Colon (tissue), 2 donors: ENCODE measurements around the gene RAI14.

Experiments
- FAIRE-seq: peaks from 2 replicates; lab custom pipeline; 2012; peaks lifted over from hg19 to GRCh38; lab: Jason Lieb, UNC
- donor health status: control.
- donor health status: control.

Gene RAI14

GRCh38 chr5:34656001-34656699, at the start of gene RAI14:
RAI14 (plus strand) TSS chr5:34656328; CDS start chr5:34686920, 30,592 bp downstream.
- FAIRE-seq, result no peak

GRCh38 chr5:34608368-34608767, 47.8 kb upstream of the RAI14 start:
- FAIRE-seq, result no peak

- FAIRE-seq, result no peak
Measured at GRCh38 chr5:34608859-34609648, 47.1 kb upstream of the RAI14 start.

GRCh38 chr5:34609951-34610441, 46.1 kb upstream of the RAI14 start:
- FAIRE-seq, result no peak

GRCh38 chr5:34610546-34610945, 45.6 kb upstream of the RAI14 start:
- FAIRE-seq, result no peak

- FAIRE-seq, result no peak
Measured at GRCh38 chr5:34611464-34612415, 44.4 kb upstream of the RAI14 start.

- FAIRE-seq, result no peak
Measured at GRCh38 chr5:34616651-34617050, 39.5 kb upstream of the RAI14 start.

- no peak for FAIRE-seq
Measured at GRCh38 chr5:34618371-34619065, 37.6 kb upstream of the RAI14 start.

GRCh38 chr5:34620185-34620584, 35.9 kb upstream of the RAI14 start:
- FAIRE-seq, result no peak

- FAIRE-seq, result no peak
Measured at GRCh38 chr5:34621277-34622097, 34.6 kb upstream of the RAI14 start.

- FAIRE-seq, result no peak
Measured at GRCh38 chr5:34622098-34622400, 34.1 kb upstream of the RAI14 start.

GRCh38 chr5:34624691-34625090, 31.4 kb upstream of the RAI14 start:
- FAIRE-seq, result no peak

- FAIRE-seq, result no peak
Measured at GRCh38 chr5:34625246-34625645, 30.9 kb upstream of the RAI14 start.

GRCh38 chr5:34626036-34626435, 30.1 kb upstream of the RAI14 start:
- FAIRE-seq, result no peak

- no peak for FAIRE-seq
Measured at GRCh38 chr5:34626751-34627150, 29.4 kb upstream of the RAI14 start.

- FAIRE-seq, result no peak
Measured at GRCh38 chr5:34627794-34628193, 28.3 kb upstream of the RAI14 start.

- no peak for FAIRE-seq
Measured at GRCh38 chr5:34628373-34628772, 27.8 kb upstream of the RAI14 start.

GRCh38 chr5:34630596-34630995, 25.5 kb upstream of the RAI14 start:
- FAIRE-seq, result no peak

GRCh38 chr5:34632807-34633422, 23.2 kb upstream of the RAI14 start:
- no peak for FAIRE-seq

GRCh38 chr5:34639852-34640626, 16.1 kb upstream of the RAI14 start:
- FAIRE-seq, result no peak
